OCI-LY3 (cell line): Measurements from ENCODE around the gene DNAAF8.

ENCODE experiments used
- H2AFZ ChIP-seq: fragments of 200-600, 300-600 bp; shearing (Covaris generic); 2 replicates; pipeline ENCODE4 v1.6.0; 2014; ENCODE audit warnings: antibody characterized with exemption, low read depth, low read length
- H3K27ac ChIP-seq: fragments of 200-600, 300-600 bp; sonication (generic); 2 replicates; pipeline ENCODE4 v1.5.1; 2014; ENCODE audit warnings: mild to moderate bottlenecking, low read length, moderate library complexity, mixed read lengths
- H3K27me3 ChIP-seq: fragments of 200-600, 300-600 bp; sonication (generic); 2 replicates; pipeline ENCODE4 v1.6.1; 2014; ENCODE audit warnings: low read depth, low read length, mixed read lengths
- H3K36me3 ChIP-seq: fragments of 200-600, 300-600 bp; sonication (generic); replicated peaks from 2 replicates; pipeline ENCODE3; 2014; ENCODE audit warnings: low read depth, low read length, mixed read lengths
- H3K4me1 ChIP-seq: fragments of 300-600, 200-600 bp; sonication (generic); 2 replicates; pipeline ENCODE4 v1.6.1; 2014; ENCODE audit warnings: low read length, mixed read lengths
- H3K4me2 ChIP-seq: fragments of 200-600, 300-600 bp; sonication (generic); 2 replicates; pipeline ENCODE4 v1.6.1; 2014; ENCODE audit warnings: low read length, mixed read lengths
- H3K4me3 ChIP-seq: fragments of 300-600, 200-600 bp; sonication (generic); 2 replicates; pipeline ENCODE4 v1.5.1; 2014; ENCODE audit warnings: antibody characterized with exemption, mild to moderate bottlenecking, low read length, moderate library complexity
- H3K79me2 ChIP-seq: fragments of 300-600, 200-600 bp; shearing (Covaris generic); 2 replicates; pipeline ENCODE4 v1.6.1; 2014; ENCODE audit warnings: mild to moderate bottlenecking, low read length, mixed read lengths
- H3K9ac ChIP-seq: fragments of 300-600, 200-600 bp; shearing (Covaris generic); 2 replicates; pipeline ENCODE4 v1.6.0; 2014; ENCODE audit warnings: mild to moderate bottlenecking, low read length, moderate library complexity
- H3K9me3 ChIP-seq: fragments of 200-600, 300-600 bp; shearing (Covaris generic); 2 replicates; pipeline ENCODE4 v1.6.1; 2014; ENCODE audit warnings: low read length, mixed read lengths; ENCODE audit not compliant: insufficient read depth
- H4K20me1 ChIP-seq: fragments of 200-600, 300-600 bp; sonication (generic); 2 replicates; pipeline ENCODE4 v1.6.1; 2016; ENCODE audit warnings: low read length, mixed read lengths; ENCODE audit not compliant: insufficient read depth
- EZH2phosphoT487 ChIP-seq: fragments of 200-600 bp; shearing (Covaris generic); IDR thresholded peaks from 2 replicates; pipeline ENCODE4 v1.6.1; 2018; ENCODE audit warnings: antibody characterized with exemption, mixed run types, low read depth
- TF ChIP-seq, protein P1 (sequence below): fragments of 200-600, 300-600 bp; sonication (generic); IDR thresholded peaks from 2 replicates; pipeline ENCODE4 v1.5.1; 2014; ENCODE audit warnings: antibody characterized with exemption, low read length, low read depth

The DNAAF8 gene

DNA sequence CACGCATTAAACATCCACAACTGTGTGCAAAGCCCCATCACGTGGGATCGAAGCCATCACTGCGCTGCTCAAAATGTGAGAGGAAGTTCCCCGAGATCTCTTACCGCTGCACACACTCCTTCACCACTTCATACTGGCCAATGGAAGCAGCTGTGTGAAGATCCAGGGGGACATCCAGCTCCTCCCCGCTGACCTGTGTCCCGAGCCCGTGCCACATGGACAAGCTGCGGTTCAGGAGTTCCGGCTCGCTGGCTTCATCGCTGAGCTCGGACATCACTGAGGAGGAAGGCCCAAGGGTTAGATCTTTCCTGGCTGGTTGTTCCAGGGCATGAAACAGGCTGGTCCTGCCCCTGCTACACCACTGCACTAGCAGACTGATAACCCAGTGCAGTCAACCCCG, 4.5 kb upstream of the DNAAF8 start:
- no peak overlapping the region for H3K4me2 ChIP-seq
- TF ChIP-seq EZH2phosphoT487 = no peak
- TF ChIP-seq, protein P1, sequence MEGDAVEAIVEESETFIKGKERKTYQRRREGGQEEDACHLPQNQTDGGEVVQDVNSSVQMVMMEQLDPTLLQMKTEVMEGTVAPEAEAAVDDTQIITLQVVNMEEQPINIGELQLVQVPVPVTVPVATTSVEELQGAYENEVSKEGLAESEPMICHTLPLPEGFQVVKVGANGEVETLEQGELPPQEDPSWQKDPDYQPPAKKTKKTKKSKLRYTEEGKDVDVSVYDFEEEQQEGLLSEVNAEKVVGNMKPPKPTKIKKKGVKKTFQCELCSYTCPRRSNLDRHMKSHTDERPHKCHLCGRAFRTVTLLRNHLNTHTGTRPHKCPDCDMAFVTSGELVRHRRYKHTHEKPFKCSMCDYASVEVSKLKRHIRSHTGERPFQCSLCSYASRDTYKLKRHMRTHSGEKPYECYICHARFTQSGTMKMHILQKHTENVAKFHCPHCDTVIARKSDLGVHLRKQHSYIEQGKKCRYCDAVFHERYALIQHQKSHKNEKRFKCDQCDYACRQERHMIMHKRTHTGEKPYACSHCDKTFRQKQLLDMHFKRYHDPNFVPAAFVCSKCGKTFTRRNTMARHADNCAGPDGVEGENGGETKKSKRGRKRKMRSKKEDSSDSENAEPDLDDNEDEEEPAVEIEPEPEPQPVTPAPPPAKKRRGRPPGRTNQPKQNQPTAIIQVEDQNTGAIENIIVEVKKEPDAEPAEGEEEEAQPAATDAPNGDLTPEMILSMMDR = no peak
- H2AFZ ChIP-seq = no peak overlapping the region
- no peaks in the 10 kb centered on the region for H3K9me3 ChIP-seq
- H3K4me3 ChIP-seq = no peak overlapping the region
- peaks cover 5% of the 10 kb centered on the region for H3K36me3 ChIP-seq
- H3K27ac ChIP-seq = no peak overlapping the region
- no peak overlapping the region for H3K9ac ChIP-seq
- H3K27me3 ChIP-seq = no peaks in the 10 kb centered on the region
- no peaks in the 10 kb centered on the region for H4K20me1 ChIP-seq
- peaks cover 23% of the 10 kb centered on the region for H3K79me2 ChIP-seq
- no peaks in the 10 kb centered on the region for H3K4me1 ChIP-seq

DNA sequence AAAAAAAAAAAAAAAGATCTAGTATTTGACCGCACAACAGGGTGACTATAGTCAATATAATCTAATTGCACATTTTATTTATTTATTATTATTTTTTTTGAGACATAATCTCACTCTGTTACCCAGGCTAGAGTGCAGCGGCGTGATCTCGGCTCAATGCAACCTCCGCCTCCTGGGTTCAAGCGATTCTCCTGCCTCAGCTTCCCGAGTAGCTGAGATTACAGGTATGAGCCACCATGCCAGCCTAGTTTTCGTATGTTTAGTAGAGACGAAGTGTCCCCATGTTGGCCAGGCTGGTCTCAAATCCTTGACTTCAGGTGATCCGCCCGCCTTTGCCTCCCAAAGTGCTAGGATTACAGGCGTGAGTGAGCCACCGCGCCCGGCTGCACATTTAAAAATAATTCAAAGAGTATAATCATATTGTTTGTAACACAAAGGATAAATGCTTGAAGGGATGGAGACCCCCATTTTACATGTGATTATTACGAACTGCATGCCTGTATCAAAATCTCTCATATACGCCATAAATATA, 1.1 kb upstream of the DNAAF8 start:
- H3K36me3 ChIP-seq = peaks cover 3% of the 10 kb centered on the region
- H3K27me3 ChIP-seq = no peaks in the 10 kb centered on the region
- H2AFZ ChIP-seq = peak overlapping the region; percentile 77; the same call in 1 of the 2 replicates
- TF ChIP-seq EZH2phosphoT487 = no peak
- TF ChIP-seq, protein P1 = no peak
- H3K79me2 ChIP-seq = peaks cover 23% of the 10 kb centered on the region
- peak overlapping the region; percentile 72 for H3K4me2 ChIP-seq
- no peaks in the 10 kb centered on the region for H4K20me1 ChIP-seq
- no peak overlapping the region for H3K27ac ChIP-seq
- peaks cover 4% of the 10 kb centered on the region; the same call in 1 of the 2 replicates for H3K4me1 ChIP-seq
- peak overlapping the region; percentile 80 for H3K9ac ChIP-seq
- peak overlapping the region; percentile 96 for H3K4me3 ChIP-seq
- no peaks in the 10 kb centered on the region for H3K9me3 ChIP-seq

DNA sequence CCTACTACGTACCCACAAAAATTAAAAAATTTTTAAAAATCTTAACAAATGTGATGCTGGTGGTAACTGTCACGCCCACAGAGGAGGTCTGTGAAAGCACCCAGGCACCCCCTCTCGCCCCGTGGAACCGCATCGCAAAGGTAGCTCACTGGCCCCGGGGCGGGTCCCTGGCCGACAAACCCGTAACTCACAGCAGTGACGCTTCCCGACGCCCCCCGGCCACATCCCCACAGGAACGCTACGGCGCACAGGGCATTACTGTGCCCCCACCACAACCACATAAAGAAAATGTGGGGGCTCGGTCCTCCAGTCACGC, 632 bp upstream of the DNAAF8 start:
- H3K4me1 ChIP-seq = peaks cover 4% of the 10 kb centered on the region; the same call in 1 of the 2 replicates
- peaks cover 3% of the 10 kb centered on the region for H3K36me3 ChIP-seq
- no peaks in the 10 kb centered on the region for H3K9me3 ChIP-seq
- H3K9ac ChIP-seq = peak overlapping the region; percentile 80
- H3K27ac ChIP-seq = peak overlapping the region; percentile 39
- H3K4me3 ChIP-seq = peak overlapping the region; percentile 96
- H3K4me2 ChIP-seq = peak overlapping the region; percentile 72
- H2AFZ ChIP-seq = peak overlapping the region; percentile 77
- TF ChIP-seq, protein P1 = no peak
- TF ChIP-seq EZH2phosphoT487 = no peak
- peaks cover 23% of the 10 kb centered on the region for H3K79me2 ChIP-seq
- H4K20me1 ChIP-seq = no peaks in the 10 kb centered on the region
- H3K27me3 ChIP-seq = no peaks in the 10 kb centered on the region

DNA sequence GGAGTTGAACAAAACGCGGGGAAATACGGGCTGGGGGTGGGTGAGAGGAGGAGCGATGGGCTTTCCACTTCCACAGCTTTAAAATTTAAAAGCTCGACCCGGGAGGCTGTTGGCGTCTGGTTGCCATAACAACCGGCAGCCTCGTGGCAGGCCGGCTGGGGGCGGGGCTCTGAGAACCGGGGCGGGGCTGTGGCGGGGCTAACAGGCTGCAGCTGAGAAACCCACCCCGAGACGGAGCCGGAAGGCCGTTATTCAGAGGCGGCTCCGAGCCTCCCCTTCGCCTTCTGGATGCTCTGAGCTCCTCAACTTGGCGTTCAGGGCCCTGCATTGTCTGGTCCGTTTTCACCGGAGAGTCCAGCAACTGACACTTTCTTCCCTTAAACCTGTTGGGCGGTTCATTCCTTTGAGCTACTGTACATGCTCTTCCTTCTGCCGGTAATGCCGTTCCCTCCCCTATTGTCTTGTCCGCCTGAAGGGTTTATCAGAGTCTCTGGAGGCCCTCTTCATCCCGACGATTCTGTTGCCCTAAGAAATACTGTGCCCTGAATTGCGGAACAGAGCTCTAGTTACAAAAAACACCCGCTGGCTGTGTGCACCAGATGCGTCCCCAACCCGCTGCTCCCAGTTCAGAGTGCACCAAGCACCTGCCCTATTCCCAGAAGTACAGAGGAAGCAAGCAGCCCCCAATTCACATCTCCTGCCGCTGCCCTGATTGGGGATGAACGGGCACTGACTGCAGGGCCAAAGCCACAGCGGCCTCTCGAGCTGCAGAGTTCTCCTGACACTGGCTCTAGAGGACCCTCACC, 596 bp downstream of the DNAAF8 start:
- peaks cover 4% of the 10 kb centered on the region; the same call in 1 of the 2 replicates for H3K4me1 ChIP-seq
- no peaks in the 10 kb centered on the region for H3K9me3 ChIP-seq
- TF ChIP-seq, protein P1 = no peak
- TF ChIP-seq EZH2phosphoT487 = no peak
- H3K27me3 ChIP-seq = no peaks in the 10 kb centered on the region
- peaks cover 3% of the 10 kb centered on the region for H3K36me3 ChIP-seq
- peak overlapping the region; percentile 39 for H3K27ac ChIP-seq
- H3K4me3 ChIP-seq = peak overlapping the region; percentile 96
- H3K9ac ChIP-seq = peak overlapping the region; percentile 80
- peak overlapping the region; percentile 72 for H3K4me2 ChIP-seq
- H2AFZ ChIP-seq = peak overlapping the region; percentile 77
- H3K79me2 ChIP-seq = peaks cover 23% of the 10 kb centered on the region
- no peaks in the 10 kb centered on the region for H4K20me1 ChIP-seq
